SU-DHL-6 (cell line): Measurements from ENCODE around the gene MORN3.

Source experiments
- EZH2phosphoT487 ChIP-seq: fragments of 200-600 bp; sonication (generic), shearing (Covaris generic); conservative IDR thresholded peaks from 2 replicates; pipeline ENCODE4 v1.6.1; 2018; ENCODE audit warnings: mild to moderate bottlenecking, antibody characterized with exemption, low read length, moderate library complexity, mixed read lengths
- TF ChIP-seq, protein P1 (sequence below): fragments of 200-600 bp; sonication (generic); IDR thresholded peaks from one replicate; pipeline ENCODE4 v1.5.1; 2017; ENCODE audit warnings: antibody characterized with exemption, mild to moderate bottlenecking, low read length, moderate library complexity; ENCODE audit not compliant: insufficient read depth, poor library complexity, severe bottlenecking

DNA sequence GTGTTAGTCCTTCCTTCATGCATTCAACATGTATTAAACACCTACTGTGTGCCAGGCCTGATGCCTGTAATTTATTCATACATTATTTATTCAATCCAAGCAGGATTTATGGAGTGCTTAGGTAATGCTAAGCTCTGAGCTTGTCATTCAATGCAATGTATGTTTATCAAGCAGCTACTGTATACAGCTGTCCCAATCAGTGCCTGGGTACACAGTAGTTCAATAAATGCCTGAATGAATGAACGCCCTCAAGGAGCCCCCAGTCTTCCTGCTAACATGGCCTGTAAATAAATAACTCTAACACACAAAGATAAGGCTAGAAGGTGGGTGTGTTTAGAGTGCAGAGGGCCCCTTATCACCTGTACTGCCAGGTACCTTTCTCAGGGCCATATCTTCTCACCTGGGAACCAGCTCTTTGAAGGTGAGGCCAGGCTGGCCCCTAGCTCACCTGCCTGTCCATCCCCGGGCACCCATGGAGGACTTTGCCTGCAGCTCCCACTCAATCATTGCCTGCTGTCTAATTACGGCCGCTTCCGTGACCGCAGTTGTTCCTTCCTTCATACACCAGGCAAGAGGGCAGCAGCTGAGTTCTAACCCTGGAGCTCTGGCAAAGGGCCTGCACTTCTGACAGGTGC lies 68.6 kb downstream of the MORN3 start:
- TF ChIP-seq, protein P1, sequence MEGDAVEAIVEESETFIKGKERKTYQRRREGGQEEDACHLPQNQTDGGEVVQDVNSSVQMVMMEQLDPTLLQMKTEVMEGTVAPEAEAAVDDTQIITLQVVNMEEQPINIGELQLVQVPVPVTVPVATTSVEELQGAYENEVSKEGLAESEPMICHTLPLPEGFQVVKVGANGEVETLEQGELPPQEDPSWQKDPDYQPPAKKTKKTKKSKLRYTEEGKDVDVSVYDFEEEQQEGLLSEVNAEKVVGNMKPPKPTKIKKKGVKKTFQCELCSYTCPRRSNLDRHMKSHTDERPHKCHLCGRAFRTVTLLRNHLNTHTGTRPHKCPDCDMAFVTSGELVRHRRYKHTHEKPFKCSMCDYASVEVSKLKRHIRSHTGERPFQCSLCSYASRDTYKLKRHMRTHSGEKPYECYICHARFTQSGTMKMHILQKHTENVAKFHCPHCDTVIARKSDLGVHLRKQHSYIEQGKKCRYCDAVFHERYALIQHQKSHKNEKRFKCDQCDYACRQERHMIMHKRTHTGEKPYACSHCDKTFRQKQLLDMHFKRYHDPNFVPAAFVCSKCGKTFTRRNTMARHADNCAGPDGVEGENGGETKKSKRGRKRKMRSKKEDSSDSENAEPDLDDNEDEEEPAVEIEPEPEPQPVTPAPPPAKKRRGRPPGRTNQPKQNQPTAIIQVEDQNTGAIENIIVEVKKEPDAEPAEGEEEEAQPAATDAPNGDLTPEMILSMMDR, result no peak
- TF ChIP-seq EZH2phosphoT487, result no peak
